Mesenchymal stem cell (in vitro differentiated cells and primary cell): ENCODE results near the gene CLK1.
"Not testable (repeated sequence)": the region's sequence is repeated elsewhere in the genome, so short reads cannot be mapped to it uniquely, and the experiment has no call there.

Experiments
- DNase-seq: peaks from one replicate; pipeline ENCODE4 v3.0.0-alpha.2; 2013
- H2AFZ ChIP-seq: one replicate; pipeline ENCODE4 v1.6.1; 2013; ENCODE audit warnings: low read depth, mild to moderate bottlenecking, control low read depth, inconsistent platforms, low read length, moderate library complexity
- H2AK5ac ChIP-seq: 2 replicates; pipeline ENCODE4 v1.6.1; 2013; ENCODE audit warnings: low read length, moderate library complexity, mild to moderate bottlenecking, inconsistent platforms; ENCODE audit not compliant: severe bottlenecking
- H2BK120ac ChIP-seq: one replicate; pipeline ENCODE4 v1.6.1; 2013; ENCODE audit warnings: low read depth, mild to moderate bottlenecking, inconsistent platforms, low read length, moderate library complexity
- H2BK12ac ChIP-seq, 2 experiments: one replicate each; pipeline ENCODE4 v1.6.1; 2013; ENCODE audit warnings: inconsistent platforms in 2 of 2, low read length in 2 of 2, mild to moderate bottlenecking in 2 of 2, moderate library complexity in 2 of 2, control low read depth in 1 of 2
- H2BK15ac ChIP-seq: one replicate; pipeline ENCODE4 v1.6.1; 2013; ENCODE audit warnings: mild to moderate bottlenecking, low read depth, inconsistent platforms; ENCODE audit not compliant: poor library complexity, severe bottlenecking
- H2BK5ac ChIP-seq: 2 replicates; pipeline ENCODE4 v1.6.1; 2013; ENCODE audit warnings: low read depth, mild to moderate bottlenecking, low read length, control low read depth, inconsistent platforms; ENCODE audit not compliant: poor library complexity, severe bottlenecking
- H3K14ac ChIP-seq, 2 experiments: one replicate each; pipeline ENCODE4 v1.6.1; 2013; ENCODE audit warnings: inconsistent platforms in 2 of 2, low read length in 2 of 2, control low read depth in 1 of 2, mild to moderate bottlenecking in 1 of 2, moderate library complexity in 1 of 2
- H3K18ac ChIP-seq, 2 experiments: one replicate each; pipeline ENCODE4 v1.6.1; 2013; ENCODE audit warnings: inconsistent platforms in 2 of 2, low read length in 2 of 2, control low read depth in 1 of 2, low read depth in 1 of 2, mild to moderate bottlenecking in 1 of 2
- H3K23ac ChIP-seq, 2 experiments: one replicate each; pipeline ENCODE4 v1.6.1; 2013; ENCODE audit warnings: inconsistent platforms in 2 of 2, low read length in 2 of 2, mild to moderate bottlenecking in 2 of 2, moderate library complexity in 2 of 2, control low read depth in 1 of 2
- H3K27ac ChIP-seq: 2 replicates; pipeline ENCODE4 v1.5.1; 2013; ENCODE audit warnings: mild to moderate bottlenecking, moderate library complexity, low read length, control low read depth, inconsistent platforms; ENCODE audit not compliant: poor library complexity, severe bottlenecking
- H3K27me3 ChIP-seq, 2 experiments: 2 replicates each; pipeline versions ENCODE4 v1.6.1 to v1.7.0; 2013; ENCODE audit warnings: low read length in 2 of 2, mild to moderate bottlenecking in 2 of 2, moderate library complexity in 2 of 2, control low read depth in 1 of 2, inconsistent platforms in 1 of 2; ENCODE audit not compliant: control insufficient read depth in 1 of 2, insufficient read depth in 1 of 2
- H3K36me3 ChIP-seq, 2 experiments: 2 replicates each; pipeline versions ENCODE4 v1.6.1 to v1.7.0; 2013; ENCODE audit warnings: low read length in 2 of 2, control low read depth in 1 of 2, inconsistent platforms in 1 of 2, low read depth in 1 of 2, mild to moderate bottlenecking in 1 of 2; ENCODE audit not compliant: insufficient read depth in 2 of 2, control insufficient read depth in 1 of 2
- H3K4ac ChIP-seq, 2 experiments: one replicate each; pipeline ENCODE4 v1.6.1; 2013; ENCODE audit warnings: inconsistent platforms in 2 of 2, low read length in 2 of 2, mild to moderate bottlenecking in 2 of 2, moderate library complexity in 2 of 2, control low read depth in 1 of 2, low read depth in 1 of 2
- H3K4me1 ChIP-seq: 2 replicates; pipeline ENCODE4 v1.6.1; 2013; ENCODE audit warnings: low read depth, low read length, control low read depth; ENCODE audit not compliant: control insufficient read depth, insufficient read depth
- H3K4me2 ChIP-seq: 2 replicates; pipeline ENCODE4 v1.6.1; 2013; ENCODE audit warnings: low read length, mild to moderate bottlenecking, inconsistent platforms; ENCODE audit not compliant: poor library complexity, severe bottlenecking
- H3K4me3 ChIP-seq, 2 experiments: 2 replicates each; pipeline versions ENCODE4 v1.5.1 to v1.7.0; 2013; ENCODE audit warnings: low read length in 2 of 2, mild to moderate bottlenecking in 2 of 2, control low read depth in 1 of 2, low read depth in 1 of 2; ENCODE audit not compliant: insufficient read depth in 1 of 2
- H3K79me1 ChIP-seq: replicated peaks from 2 replicates; pipeline ENCODE4 v1.6.1; 2013; ENCODE audit warnings: mild to moderate bottlenecking, control low read depth, low read length, inconsistent platforms; ENCODE audit not compliant: poor library complexity, severe bottlenecking
- H3K9ac ChIP-seq: 2 replicates; pipeline ENCODE4 v1.7.0; 2013; ENCODE audit warnings: mild to moderate bottlenecking, low read length, moderate library complexity
- H3K9me3 ChIP-seq: 2 replicates; pipeline ENCODE4 v1.7.0; 2013; ENCODE audit warnings: mild to moderate bottlenecking, low read length; ENCODE audit not compliant: control insufficient read depth
- H4K8ac ChIP-seq: one replicate; pipeline ENCODE4 v1.6.1; 2013; ENCODE audit warnings: inconsistent platforms, mild to moderate bottlenecking, low read length, moderate library complexity
- H4K91ac ChIP-seq: one replicate; pipeline ENCODE4 v1.6.1; 2013; ENCODE audit warnings: mild to moderate bottlenecking, low read length, inconsistent platforms
- WGBS: methylation state at CpG from one replicate; pipeline ENCODE4 v1.1.7; 2013; ENCODE audit warnings: mixed read lengths; 5-methylcytosine and 5-hydroxymethylcytosine counted together

Gene CLK1

DNA sequence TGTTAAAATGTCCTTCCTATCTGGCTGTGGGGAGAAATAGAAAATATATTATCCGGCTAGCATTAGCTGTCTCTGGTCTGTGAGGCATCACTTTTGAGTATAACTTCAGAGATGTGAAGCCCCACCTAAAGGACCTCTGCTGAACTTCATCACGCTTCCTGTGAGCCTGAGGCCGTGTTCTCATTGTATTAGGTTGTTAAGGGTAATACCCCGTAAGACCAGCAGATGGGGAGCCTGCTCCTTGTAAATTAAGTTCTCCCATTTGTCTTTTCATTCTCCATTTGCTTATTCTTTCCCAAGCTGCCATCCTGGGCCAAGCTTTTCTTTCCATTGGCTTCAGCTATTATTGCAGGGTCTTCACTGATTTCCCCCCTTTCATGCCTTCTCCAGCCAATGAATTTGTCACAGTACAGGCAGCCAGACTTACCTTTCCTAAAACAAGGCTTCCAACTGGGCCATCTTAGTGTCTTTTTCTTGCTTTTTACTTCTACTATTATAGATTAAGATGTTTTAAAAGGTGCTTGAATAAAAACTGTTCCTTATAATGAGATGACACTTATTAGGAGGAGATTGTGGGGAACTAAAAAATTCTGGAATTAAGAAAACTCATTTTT is 37.1 kb upstream of the CLK1 start:
- peak; percentile 91 for DNase-seq
- Histone ChIP-seq H2BK5ac (no peak overlapping the region), H3K9me3 (no peaks in the 10 kb centered on the region), H2BK15ac (no peak overlapping the region), H2BK12ac (no peak overlapping the region), H3K23ac (no peak overlapping the region), H3K27me3 (no peaks in the 10 kb centered on the region), H3K4me2 (no peak overlapping the region), H3K14ac (no peak overlapping the region), H4K91ac (no peak overlapping the region), H3K79me1 (peaks cover 10% of the 10 kb centered on the region), H3K4ac (no peak overlapping the region), H3K9ac (peak overlapping the region; percentile 51), H3K36me3 (peaks cover 6 to 78% of the 10 kb centered on the region in 2 experiments), H2AFZ (no peak overlapping the region), H2AK5ac (no peak overlapping the region), H3K27ac (no peak overlapping the region), H4K8ac (no peak overlapping the region), H3K4me1 (no peaks in the 10 kb centered on the region), H2BK120ac (no peak overlapping the region), H3K4me3 (no peak overlapping the region), H3K18ac (no peak overlapping the region)
- WGBS = 15% methylated on average over 4 of the region's 4 CpGs

DNA sequence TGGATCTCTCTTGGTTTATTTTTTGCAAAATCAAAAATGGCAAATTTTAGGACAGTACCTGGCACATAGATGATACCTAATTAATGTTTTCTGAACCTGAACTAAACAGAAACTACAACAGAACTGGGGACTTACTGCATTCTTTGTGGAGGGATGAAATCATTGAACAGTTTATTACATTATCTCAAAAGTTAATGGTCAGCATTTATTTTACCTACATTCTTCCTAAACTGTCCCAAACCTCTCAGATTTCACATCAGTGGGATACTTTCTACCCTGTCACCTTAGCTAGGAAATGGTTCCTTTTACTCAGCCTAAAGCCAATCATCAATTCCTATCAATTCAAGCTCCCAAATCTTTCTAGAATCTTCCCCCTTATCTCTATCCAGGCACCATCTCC is 35.0 kb upstream of the CLK1 start:
- Histone ChIP-seq H3K4me1 (no peaks in the 10 kb centered on the region), H3K4ac (no peak overlapping the region), H3K14ac (no peak overlapping the region), H2BK15ac (no peak overlapping the region), H3K23ac (no peak overlapping the region), H3K18ac (no peak overlapping the region), H3K27me3 (no peaks in the 10 kb centered on the region), H2BK12ac (no peak overlapping the region), H3K9me3 (no peaks in the 10 kb centered on the region), H4K91ac (no peak overlapping the region), H3K27ac (no peak overlapping the region), H2BK5ac (no peak overlapping the region), H2AK5ac (no peak overlapping the region), H4K8ac (no peak overlapping the region), H2BK120ac (no peak overlapping the region), H3K79me1 (peaks cover 15% of the 10 kb centered on the region), H3K4me2 (no peak overlapping the region), H3K4me3 (no peak overlapping the region), H3K36me3 (peaks cover 11 to 87% of the 10 kb centered on the region in 2 experiments), H3K9ac (no peak overlapping the region), H2AFZ (no peak overlapping the region)
- no peak for DNase-seq

DNA sequence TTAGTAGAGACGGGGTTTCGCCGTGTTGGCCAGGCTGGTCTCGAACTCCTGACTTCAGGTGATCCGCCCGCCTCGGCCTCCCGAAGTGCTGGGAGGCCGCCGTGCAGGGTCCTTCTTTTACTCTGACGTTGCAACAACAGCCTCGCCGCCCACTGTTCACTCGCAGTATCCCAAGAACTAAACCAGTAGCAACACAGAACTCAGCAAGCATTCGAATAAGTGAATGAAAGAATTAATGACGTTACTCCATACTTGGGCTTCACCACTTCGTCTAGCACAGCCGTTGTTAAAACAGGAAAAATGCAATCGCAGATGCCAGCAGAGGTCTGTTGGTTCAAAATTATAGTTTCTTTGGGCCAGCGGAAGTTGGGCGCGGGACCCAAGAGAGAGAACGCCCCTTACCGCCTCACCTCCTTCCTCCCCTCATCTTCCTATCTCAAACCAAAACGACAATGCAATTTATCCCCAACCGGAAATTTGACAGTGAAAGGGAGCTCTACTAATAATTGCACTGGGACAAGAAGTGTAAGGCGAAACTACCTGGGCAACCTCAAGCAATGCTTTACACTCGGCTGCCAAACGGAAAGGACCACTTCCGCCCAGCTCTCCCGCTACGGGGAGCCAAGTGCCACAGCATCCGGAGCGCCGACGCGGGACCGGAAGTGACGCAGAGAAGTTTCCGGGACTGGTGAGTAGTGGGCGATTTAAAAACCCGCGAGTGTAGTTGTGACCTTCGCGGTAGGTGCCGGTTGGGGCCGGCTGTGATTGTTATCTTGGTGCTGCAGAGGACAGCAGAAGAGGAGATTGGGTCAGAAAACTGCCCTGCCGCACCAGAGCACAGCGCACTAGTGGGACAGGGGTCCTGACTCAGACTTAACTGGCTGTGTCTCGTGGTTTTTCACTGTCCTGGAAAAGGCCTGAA is 24.5 kb upstream of the CLK1 start, which contains the start of the genes NIF3L1 and PPIL3:
NIF3L1 (plus strand) TSS at position 668 of the 922 bp plus-strand sequence. CDS start 2,573 bp downstream, outside the sequence.
PPIL3 (minus strand) TSS at position 374 of the 922 bp plus-strand sequence. CDS start 1,462 bp downstream, outside the sequence.
- WGBS = 1% methylated on average over 47 of the region's 50 CpGs
- no peak within 1 kb of the TSS for H3K23ac ChIP-seq

DNA sequence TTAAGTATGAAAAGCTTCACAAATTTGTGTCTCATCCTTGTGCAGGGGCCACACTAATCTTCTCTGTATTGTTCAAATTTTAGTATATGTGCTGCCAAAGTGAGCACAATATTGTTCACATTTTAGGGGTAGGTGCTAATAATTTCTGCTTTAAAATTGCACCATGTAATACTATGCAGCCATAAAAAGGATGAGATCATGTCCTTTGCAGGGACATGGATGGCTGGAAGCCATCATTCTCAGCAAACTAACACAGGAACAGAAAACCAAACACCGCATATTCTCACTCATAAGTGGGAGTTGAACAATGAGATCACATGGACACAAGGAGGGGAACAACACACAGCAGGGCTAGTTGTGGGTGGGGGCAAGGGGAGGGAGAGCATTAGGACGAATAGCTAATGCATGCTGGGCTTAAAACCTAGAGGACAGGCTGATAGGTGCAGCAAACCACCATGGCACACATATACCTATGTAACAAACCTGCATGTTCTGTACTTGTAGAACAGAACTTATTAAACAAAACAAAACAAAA is 17.3 kb upstream of the CLK1 start:
- not testable (repeated sequence) for H3K9ac ChIP-seq, H2BK15ac ChIP-seq, H2BK5ac ChIP-seq, H2AFZ ChIP-seq, H3K27me3 ChIP-seq, DNase-seq, H3K27ac ChIP-seq, H2AK5ac ChIP-seq, H3K4ac ChIP-seq, H3K9me3 ChIP-seq, H3K14ac ChIP-seq, H2BK12ac ChIP-seq, H4K8ac ChIP-seq, H4K91ac ChIP-seq, H3K4me2 ChIP-seq, H3K79me1 ChIP-seq, H2BK120ac ChIP-seq, H3K4me1 ChIP-seq, H3K18ac ChIP-seq, H3K4me3 ChIP-seq, H3K23ac ChIP-seq
- 83% methylated on average over 1 of the region's 2 CpGs for WGBS
- H3K36me3 ChIP-seq = peaks cover 23 to 82% of the 10 kb centered on the region in 2 experiments

More for the DNA sequence above, 24.5 kb upstream of the CLK1 start, which contains the start of the genes NIF3L1 and PPIL3:
- H3K4me3 ChIP-seq = peak within 1 kb of the TSS; percentile 88 to 98
- peak within 1 kb of the TSS; percentile 96 for H3K27ac ChIP-seq
- no peaks in the 10 kb centered on the region for H3K27me3 ChIP-seq
- H2BK5ac ChIP-seq = peak within 1 kb of the TSS; percentile 71
- peaks cover 10% of the 10 kb centered on the region for H3K4me1 ChIP-seq
- peak; percentile 99 for DNase-seq
- peak within 1 kb of the TSS; percentile 35 for H2AK5ac ChIP-seq
- peak within 1 kb of the TSS; percentile 82 for H3K4me2 ChIP-seq
- peak within 1 kb of the TSS in 1 of 2 experiments; percentile 90 for H3K4ac ChIP-seq
- peak within 1 kb of the TSS; percentile 99 for H4K8ac ChIP-seq
- no peak within 1 kb of the TSS for H2BK15ac ChIP-seq
- H2BK12ac ChIP-seq = no peak within 1 kb of the TSS
- H2AFZ ChIP-seq = peak within 1 kb of the TSS; percentile 98
- H3K9me3 ChIP-seq = no peaks in the 10 kb centered on the region
- peak within 1 kb of the TSS; percentile 9 to 81 for H3K14ac ChIP-seq
- H4K91ac ChIP-seq = peak within 1 kb of the TSS; percentile 75
- H3K18ac ChIP-seq = peak within 1 kb of the TSS; percentile 79 to 90
- H2BK120ac ChIP-seq = peak within 1 kb of the TSS; percentile 34
- H3K36me3 ChIP-seq = peaks cover 13 to 25% of the 10 kb centered on the region in 2 experiments
- H3K9ac ChIP-seq = peak within 1 kb of the TSS; percentile 99
- H3K79me1 ChIP-seq = peaks cover 23% of the 10 kb centered on the region
